ENCODE measurements around the gene HIP1.
"Not testable (repeated sequence)": the region's sequence is repeated elsewhere in the genome, so short reads cannot be mapped to it uniquely, and the experiment has no call there.

The HIP1 gene

DNA sequence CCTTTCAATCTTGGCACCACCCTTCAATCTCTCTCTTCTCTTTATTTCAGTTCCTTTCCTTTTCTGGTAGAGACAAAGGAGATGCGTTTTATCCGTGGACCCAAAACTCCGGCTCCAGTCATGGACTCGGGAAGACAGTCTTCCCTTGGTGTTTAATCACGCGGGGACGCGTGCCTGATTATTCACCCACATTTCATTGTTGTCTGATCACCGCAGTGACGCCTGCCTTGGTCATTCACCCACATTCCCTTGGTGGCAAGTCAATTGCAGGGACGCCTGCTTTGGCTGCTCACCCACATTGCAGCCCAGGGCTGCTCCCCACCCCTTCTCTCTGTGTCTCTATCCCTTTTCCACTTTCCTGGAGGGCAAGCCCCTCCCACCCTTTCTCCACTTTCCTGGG is 40.8 kb upstream of the HIP1 start:
- DNase-seq; H3K27ac ChIP-seq (ENCODE audit: low read depth, low read length); H3K27me3 ChIP-seq (ENCODE audit: insufficient read depth, low read length); H3K4me3 ChIP-seq (ENCODE audit: low read depth, low read length); H4K91ac ChIP-seq (ENCODE audit: low read depth, low read length); H3K4ac ChIP-seq (ENCODE audit: low read depth, low read length); H2BK12ac ChIP-seq (ENCODE audit: low read length); H3K36me3 ChIP-seq (ENCODE audit: control insufficient read depth in 1 of 2, insufficient read depth in 2 of 2, low read length in 2 of 2); H3K4me2 ChIP-seq (ENCODE audit: low read length); H3K79me1 ChIP-seq (ENCODE audit: low read length); H4K8ac ChIP-seq (ENCODE audit: low read depth, low read length); H3K9me3 ChIP-seq (ENCODE audit: insufficient read depth, low read depth, low read length); H2AK5ac ChIP-seq (ENCODE audit: low read length); H3K18ac ChIP-seq (ENCODE audit: low read length); H2BK120ac ChIP-seq (ENCODE audit: insufficient read depth, low read length, poor library complexity); H2AFZ ChIP-seq (ENCODE audit: insufficient read depth, low read length, poor library complexity); H3K23ac ChIP-seq (ENCODE audit: low read length); H3K79me2 ChIP-seq (ENCODE audit: control insufficient read depth, insufficient read depth, low read length, poor library complexity); H2BK5ac ChIP-seq (ENCODE audit: low read depth, low read length, poor library complexity); H3K9ac ChIP-seq (ENCODE audit: low read length); H4K12ac ChIP-seq (ENCODE audit: low read depth, low read length); H3K4me1 ChIP-seq (ENCODE audit: control insufficient read depth in 1 of 2, insufficient read depth in 2 of 2, low read length in 2 of 2); H3K14ac ChIP-seq (ENCODE audit: low read length): not testable (repeated sequence)
- WGBS (ENCODE audit: extremely low coverage, insufficient coverage, insufficient read length), result no CpG with 5 or more reads among the region's 11 CpGs

DNA sequence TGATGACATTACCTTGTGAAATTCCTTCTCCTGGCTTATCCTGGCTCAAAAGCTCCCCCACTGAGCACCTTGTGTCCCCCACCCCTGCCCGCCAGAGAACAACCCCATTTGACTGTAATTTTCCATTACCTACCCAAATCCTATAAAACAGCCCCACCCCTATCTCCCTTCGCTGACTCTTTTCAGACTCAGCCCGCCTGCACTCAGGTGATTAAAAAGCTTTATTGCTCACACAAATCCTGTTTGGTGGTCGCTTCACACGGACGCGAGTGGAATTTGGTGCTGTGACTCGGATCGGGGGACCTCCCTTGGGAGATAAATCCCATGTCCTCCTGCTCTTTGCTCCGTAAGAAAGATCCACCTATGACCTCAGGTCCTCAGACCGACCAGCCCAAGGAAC is 40.3 kb upstream of the HIP1 start:
- H4K12ac ChIP-seq (ENCODE audit: low read depth, low read length); H2BK5ac ChIP-seq (ENCODE audit: low read depth, low read length, poor library complexity); H3K23ac ChIP-seq (ENCODE audit: low read length); H3K9ac ChIP-seq (ENCODE audit: low read length); H3K4me3 ChIP-seq (ENCODE audit: low read depth, low read length); H2BK12ac ChIP-seq (ENCODE audit: low read length); H4K8ac ChIP-seq (ENCODE audit: low read depth, low read length); H3K27ac ChIP-seq (ENCODE audit: low read depth, low read length); H3K4ac ChIP-seq (ENCODE audit: low read depth, low read length); H4K91ac ChIP-seq (ENCODE audit: low read depth, low read length); H2AFZ ChIP-seq (ENCODE audit: insufficient read depth, low read length, poor library complexity); H2BK120ac ChIP-seq (ENCODE audit: insufficient read depth, low read length, poor library complexity); H3K4me1 ChIP-seq (ENCODE audit: control insufficient read depth in 1 of 2, insufficient read depth in 2 of 2, low read length in 2 of 2); H3K18ac ChIP-seq (ENCODE audit: low read length); DNase-seq; H2AK5ac ChIP-seq (ENCODE audit: low read length); H3K9me3 ChIP-seq (ENCODE audit: insufficient read depth, low read depth, low read length); H3K14ac ChIP-seq (ENCODE audit: low read length); H3K4me2 ChIP-seq (ENCODE audit: low read length); H3K79me2 ChIP-seq (ENCODE audit: control insufficient read depth, insufficient read depth, low read length, poor library complexity); H3K36me3 ChIP-seq (ENCODE audit: control insufficient read depth in 1 of 2, insufficient read depth in 2 of 2, low read length in 2 of 2); H3K27me3 ChIP-seq (ENCODE audit: insufficient read depth, low read length); H3K79me1 ChIP-seq (ENCODE audit: low read length): not testable (repeated sequence)
- no CpG with 5 or more reads among the region's 11 CpGs for WGBS (ENCODE audit: extremely low coverage, insufficient coverage, insufficient read length)

- no peak overlapping the region for H3K18ac ChIP-seq (ENCODE audit: low read length)
- H3K4me2 ChIP-seq (ENCODE audit: low read length), result no peak overlapping the region
- H2BK5ac ChIP-seq (ENCODE audit: low read depth, low read length, poor library complexity), result no peak overlapping the region
- H3K79me1 ChIP-seq (ENCODE audit: low read length), result no peaks in the 10 kb centered on the region
- H2AFZ ChIP-seq (ENCODE audit: insufficient read depth, low read length, poor library complexity), result no peak overlapping the region
- no peak overlapping the region for H2BK12ac ChIP-seq (ENCODE audit: low read length)
- no peak overlapping the region for H4K12ac ChIP-seq (ENCODE audit: low read depth, low read length)
- H3K4ac ChIP-seq (ENCODE audit: low read depth, low read length), result no peak overlapping the region
- no peak overlapping the region for H3K23ac ChIP-seq (ENCODE audit: low read length)
- no peaks in the 10 kb centered on the region for H3K36me3 ChIP-seq (ENCODE audit: control insufficient read depth in 1 of 2, insufficient read depth in 2 of 2, low read length in 2 of 2)
- H3K27ac ChIP-seq (ENCODE audit: low read depth, low read length), result no peak overlapping the region
- H3K79me2 ChIP-seq (ENCODE audit: control insufficient read depth, insufficient read depth, low read length, poor library complexity), result no peaks in the 10 kb centered on the region
- H3K27me3 ChIP-seq (ENCODE audit: insufficient read depth, low read length), result no peaks in the 10 kb centered on the region
- no peak overlapping the region for H3K14ac ChIP-seq (ENCODE audit: low read length)
- no peak overlapping the region for H3K4me3 ChIP-seq (ENCODE audit: low read depth, low read length)
- no peak overlapping the region for H3K9ac ChIP-seq (ENCODE audit: low read length)
- no CpG with 5 or more reads among the region's 12 CpGs for WGBS (ENCODE audit: extremely low coverage, insufficient coverage, insufficient read length)
- DNase-seq, result no peak
- H4K8ac ChIP-seq (ENCODE audit: low read depth, low read length), result no peak overlapping the region
- no peaks in the 10 kb centered on the region for H3K9me3 ChIP-seq (ENCODE audit: insufficient read depth, low read depth, low read length)
- no peak overlapping the region for H4K91ac ChIP-seq (ENCODE audit: low read depth, low read length)
- no peak overlapping the region for H2AK5ac ChIP-seq (ENCODE audit: low read length)
- no peak overlapping the region for H2BK120ac ChIP-seq (ENCODE audit: insufficient read depth, low read length, poor library complexity)
- H3K4me1 ChIP-seq (ENCODE audit: control insufficient read depth in 1 of 2, insufficient read depth in 2 of 2, low read length in 2 of 2), result no peaks in the 10 kb centered on the region
Observed at GRCh38 chr7:75776295-75776971, 37.7 kb upstream of the HIP1 start.

DNA sequence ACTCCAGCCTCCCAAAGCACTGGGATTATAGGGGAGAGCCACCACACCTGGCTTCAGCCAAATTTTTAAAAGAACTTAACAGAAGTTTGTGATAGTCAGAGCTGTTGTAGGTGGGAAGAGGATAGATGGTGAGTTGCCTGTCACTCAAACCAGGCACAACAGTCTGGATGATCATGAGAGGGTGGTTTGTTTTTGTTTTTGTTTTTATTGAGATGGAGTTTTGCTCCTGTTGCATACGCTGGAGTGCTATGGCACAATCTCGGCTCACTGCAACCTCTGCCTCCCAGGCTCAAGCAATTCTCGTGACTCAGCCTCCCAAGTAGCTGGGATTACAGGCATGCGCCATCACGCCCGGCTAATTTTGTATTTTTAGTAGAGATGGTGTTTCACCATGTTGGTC is 35.2 kb upstream of the HIP1 start:
- H3K9ac ChIP-seq (ENCODE audit: low read length); H2BK120ac ChIP-seq (ENCODE audit: insufficient read depth, low read length, poor library complexity); H3K18ac ChIP-seq (ENCODE audit: low read length); H2AFZ ChIP-seq (ENCODE audit: insufficient read depth, low read length, poor library complexity); H3K4me3 ChIP-seq (ENCODE audit: low read depth, low read length); H2AK5ac ChIP-seq (ENCODE audit: low read length); H4K12ac ChIP-seq (ENCODE audit: low read depth, low read length); H3K4me1 ChIP-seq (ENCODE audit: control insufficient read depth in 1 of 2, insufficient read depth in 2 of 2, low read length in 2 of 2); H3K79me1 ChIP-seq (ENCODE audit: low read length); H3K23ac ChIP-seq (ENCODE audit: low read length); H3K27ac ChIP-seq (ENCODE audit: low read depth, low read length); H3K14ac ChIP-seq (ENCODE audit: low read length); H4K91ac ChIP-seq (ENCODE audit: low read depth, low read length); H2BK5ac ChIP-seq (ENCODE audit: low read depth, low read length, poor library complexity); H3K4me2 ChIP-seq (ENCODE audit: low read length); H3K9me3 ChIP-seq (ENCODE audit: insufficient read depth, low read depth, low read length); H4K8ac ChIP-seq (ENCODE audit: low read depth, low read length); H3K4ac ChIP-seq (ENCODE audit: low read depth, low read length); H2BK12ac ChIP-seq (ENCODE audit: low read length); H3K36me3 ChIP-seq (ENCODE audit: control insufficient read depth in 1 of 2, insufficient read depth in 2 of 2, low read length in 2 of 2); H3K27me3 ChIP-seq (ENCODE audit: insufficient read depth, low read length); H3K79me2 ChIP-seq (ENCODE audit: control insufficient read depth, insufficient read depth, low read length, poor library complexity): not testable (repeated sequence)
- WGBS (ENCODE audit: extremely low coverage, insufficient coverage, insufficient read length), result no CpG with 5 or more reads among the region's 6 CpGs
- DNase-seq, result peak; percentile 12 to 22

Measured in trophoblast cell (in vitro differentiated cells and primary cell).